ELF-1 (cell line): ENCODE measurements around the gene PUS3.

Source experiments
- DNase-seq: peaks from one replicate; pipeline ENCODE4 v3.0.0-alpha.2; 2016; ENCODE audit warnings: low read depth, low spot score

The PUS3 gene

DNA sequence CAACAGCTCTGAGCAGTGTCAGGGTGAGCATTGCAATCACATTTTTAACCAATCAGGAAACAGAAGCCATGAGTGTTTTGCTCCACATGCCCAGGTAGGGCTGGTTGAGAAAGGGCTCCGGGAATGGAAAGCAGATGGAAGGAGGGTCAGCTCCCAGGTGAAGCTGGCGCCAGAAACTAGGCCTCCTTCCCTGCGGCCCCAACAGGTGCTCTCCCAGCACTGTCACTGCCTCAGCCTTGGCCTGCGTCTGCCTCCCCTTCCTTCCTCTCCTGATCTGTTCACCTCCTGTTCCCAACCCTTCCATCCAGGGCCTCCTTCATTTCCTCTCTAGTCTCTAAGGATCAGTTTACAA, 38.2 kb upstream of the PUS3 start:
- no peak for DNase-seq

DNA sequence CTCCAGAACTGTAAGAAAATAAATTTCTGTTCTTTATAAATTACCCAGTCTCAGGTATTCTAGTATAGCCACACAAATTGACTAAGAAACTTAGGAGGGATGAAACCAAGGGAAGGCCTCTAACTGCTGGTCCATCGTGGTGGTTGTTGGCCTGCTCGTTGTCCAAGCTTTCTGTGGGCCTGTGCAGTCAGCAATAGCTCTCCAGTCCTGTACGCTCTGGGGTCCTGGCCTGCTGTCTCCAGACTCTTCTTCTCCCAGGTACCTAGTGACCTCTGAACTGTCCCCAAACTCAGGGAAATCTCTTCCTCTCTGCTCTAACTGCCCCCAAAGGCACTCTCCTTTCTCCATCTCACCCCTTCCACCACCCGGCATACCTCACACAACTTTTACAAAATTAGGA, 37.1 kb upstream of the PUS3 start:
- DNase-seq = no peak

DNA sequence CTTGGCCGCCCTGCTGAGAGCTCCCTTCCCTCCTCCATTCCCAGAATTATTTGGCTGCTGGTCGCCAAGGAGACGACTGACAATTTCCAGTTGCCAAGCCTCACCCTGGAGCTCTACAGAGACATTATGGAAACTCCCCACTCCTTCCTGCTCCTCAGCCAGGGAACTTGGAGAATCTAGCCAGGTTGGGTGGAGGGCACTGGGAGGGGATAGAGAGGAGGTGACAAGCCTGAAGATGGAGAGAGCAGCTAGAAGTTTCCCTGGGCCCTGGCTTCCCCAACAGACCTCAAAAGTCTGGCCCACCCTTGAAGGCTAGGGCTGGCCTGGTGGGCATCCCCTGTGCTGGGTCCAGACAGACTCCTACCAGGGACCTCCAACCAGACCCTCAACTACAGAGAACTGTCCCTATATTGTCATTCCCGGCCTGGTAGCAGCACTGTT, 36.1 kb upstream of the PUS3 start:
- DNase-seq = peak; percentile 34

DNA sequence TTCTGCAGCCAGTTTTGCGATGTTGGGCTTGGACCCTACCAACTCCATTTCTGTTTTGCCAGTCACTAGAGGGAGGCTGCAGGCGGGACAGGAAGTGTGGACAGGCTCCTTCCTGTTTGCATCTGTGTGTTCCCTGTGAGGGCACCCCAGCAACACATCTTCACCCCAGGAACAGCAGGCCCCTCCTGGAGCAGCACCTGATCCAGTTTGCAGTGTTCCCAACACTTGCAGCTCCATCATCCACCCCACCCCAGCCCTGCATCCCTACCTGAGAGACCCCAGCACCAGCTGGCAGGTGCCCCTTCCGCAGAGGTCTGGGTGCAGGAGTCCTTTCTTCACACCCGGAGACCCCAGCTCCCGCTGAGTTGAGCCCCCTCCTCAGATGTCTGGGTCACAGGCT, 35.4 kb upstream of the PUS3 start:
- no peak for DNase-seq

DNA sequence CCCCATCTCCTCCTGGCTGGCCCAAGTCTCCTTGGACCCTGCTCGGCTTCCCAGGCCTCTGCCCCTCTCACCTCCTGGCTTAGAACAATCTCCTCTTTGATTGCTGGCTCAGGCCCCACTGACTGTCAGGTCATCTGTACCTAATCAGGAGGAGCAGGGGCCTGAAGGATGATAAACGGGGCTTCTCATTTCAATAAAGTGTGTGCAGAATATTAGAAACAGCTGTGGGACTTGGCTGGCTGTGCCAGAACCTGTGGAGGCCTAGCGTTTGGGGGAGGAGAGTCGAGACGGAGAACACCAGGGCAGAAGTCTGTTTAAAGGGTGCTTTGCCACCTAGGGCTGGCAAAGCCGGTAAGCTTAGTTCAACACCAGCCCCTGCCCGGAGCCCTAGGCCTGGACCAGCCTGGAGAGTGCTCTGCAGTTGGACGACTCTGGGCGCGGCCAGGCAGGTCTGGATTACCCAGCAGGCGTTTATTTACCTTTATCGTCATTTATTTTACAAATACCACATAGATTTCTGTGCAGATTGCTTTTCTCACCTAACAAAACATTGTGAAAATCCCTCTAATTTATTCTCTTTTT, 32.7 kb upstream of the PUS3 start:
- DNase-seq = no peak

DNA sequence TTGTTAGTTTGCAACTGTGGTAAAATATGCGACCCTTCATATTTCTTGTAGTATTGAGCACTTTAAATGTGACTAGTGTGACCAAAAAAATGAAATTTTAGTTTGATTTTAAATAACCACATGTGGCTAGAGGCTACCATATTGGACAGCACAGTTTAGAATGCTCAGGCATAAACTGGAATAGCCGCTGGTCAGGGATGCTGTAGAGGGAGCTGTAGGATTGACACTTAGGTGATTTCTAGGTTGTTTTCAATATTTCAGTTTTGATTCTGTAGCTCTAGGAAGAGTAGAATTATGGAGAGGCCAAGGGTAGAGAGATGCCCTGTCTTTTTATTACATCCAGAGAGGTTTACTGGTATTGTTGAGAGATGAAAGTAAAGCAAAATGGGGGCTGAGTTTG, 32.0 kb upstream of the PUS3 start:
- DNase-seq = no peak

DNA sequence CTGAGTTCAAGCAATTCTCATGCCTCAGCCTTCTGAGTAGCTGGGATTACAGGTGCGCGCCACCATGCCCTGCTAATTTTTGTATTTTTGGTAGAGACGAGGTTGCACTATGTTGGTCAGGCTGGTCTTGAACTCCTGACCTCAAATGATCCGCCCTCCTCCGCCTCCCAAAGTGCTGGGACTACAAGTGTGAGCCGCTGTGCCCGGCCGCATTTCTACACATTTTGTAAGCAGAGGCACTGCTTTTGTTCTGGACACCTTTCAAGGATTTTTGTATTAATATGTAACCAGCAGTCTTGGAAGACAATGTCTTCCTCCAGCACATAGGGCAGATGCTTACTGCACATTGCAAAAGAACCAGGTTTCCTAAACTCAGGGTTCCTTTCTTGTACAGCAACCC, 31.5 kb upstream of the PUS3 start:
- DNase-seq = no peak

DNA sequence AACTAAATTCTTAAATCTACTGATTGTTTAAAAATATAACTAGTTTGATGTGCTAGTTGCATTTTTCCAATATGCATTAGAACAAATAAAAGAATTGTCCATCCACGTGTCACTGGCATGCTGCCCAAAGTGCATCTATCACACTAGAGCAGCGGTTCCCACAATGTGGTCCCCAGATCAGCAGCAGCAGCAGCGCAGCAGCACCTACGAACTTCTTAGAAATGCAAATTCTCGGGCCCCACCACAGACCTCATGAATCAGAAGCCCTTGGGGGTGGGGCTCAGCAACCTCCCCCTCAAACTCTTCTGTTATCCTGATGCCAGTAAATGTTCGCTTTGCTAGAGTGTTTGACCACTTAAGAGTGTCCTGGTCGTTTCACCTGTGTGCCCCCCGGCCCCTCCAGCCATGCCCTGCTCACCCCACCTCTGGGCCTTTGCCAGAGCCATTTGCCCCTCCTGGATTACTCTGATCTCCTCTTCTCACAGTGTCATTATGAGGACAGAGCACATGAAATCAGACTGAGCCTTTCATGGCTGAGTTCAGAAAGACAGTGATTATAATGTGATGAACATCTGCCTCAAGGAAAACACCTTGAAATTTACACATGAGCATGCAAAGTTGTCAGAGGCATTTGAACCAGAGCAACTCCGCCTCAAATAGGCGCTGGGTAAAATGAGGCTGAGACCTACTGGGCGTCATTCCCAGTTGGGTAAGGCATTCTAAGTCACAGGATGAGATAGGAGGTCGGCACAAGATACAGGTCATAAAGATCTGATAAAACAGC, 30.2 kb upstream of the PUS3 start:
- no peak for DNase-seq

DNA sequence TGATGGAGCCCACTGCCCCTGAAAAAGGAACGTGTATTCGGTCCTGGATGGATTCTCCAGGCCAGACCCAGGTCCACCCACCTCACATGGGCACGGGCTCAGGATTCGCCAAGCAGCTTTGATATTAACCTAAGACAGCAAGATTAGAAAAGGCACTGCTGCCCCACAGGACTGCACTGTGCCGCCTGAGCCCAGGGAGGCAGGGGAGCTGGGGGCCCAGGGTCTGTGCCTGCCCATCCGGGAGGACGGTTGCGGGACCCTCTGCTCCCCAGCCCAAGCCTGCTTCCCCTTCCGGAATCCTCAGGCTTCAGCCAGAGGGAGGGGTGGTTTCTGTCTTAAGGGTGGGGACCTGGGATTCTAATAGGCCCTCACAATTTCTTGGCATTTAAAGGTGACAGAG, 29.3 kb upstream of the PUS3 start:
- DNase-seq = no peak

DNA sequence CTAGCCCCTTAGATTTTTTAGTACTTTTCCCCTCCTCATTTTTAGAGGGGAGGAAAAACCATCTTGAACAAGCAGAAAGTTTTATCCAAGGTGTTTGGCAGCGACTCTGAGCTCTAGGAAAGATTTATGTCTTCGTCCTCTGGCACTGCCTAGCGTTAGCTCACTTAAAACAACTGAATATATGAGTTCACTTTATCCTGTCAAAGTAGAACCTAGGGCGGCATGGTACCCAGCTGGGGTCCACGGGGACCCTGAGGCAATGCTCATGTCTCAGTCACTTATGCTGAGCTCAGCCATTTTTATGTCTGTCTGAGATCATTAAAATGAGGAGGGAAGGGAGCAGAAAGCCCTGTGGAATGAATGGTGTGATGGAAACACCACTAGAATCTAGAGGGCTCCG, 28.7 kb upstream of the PUS3 start:
- DNase-seq = no peak

DNA sequence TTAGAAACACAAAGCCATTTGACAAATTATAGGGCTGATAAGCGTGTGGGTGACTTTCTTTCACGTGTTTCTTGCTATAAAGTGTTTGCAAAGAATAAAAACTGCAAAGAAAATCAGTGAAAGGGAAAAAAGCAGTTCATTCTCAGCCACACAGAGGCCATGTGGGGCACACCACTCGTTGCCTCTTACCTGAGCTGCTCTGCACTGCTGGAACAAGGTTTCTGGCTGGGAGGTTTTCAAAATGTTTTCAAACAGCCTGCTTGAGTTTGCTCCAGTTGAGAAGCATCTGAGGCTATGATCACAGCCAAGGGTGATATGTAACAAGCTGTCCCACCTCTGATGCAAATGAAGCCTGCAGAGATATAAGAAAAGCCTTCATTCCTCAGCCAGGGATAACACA, 28.1 kb upstream of the PUS3 start:
- DNase-seq = no peak

DNA sequence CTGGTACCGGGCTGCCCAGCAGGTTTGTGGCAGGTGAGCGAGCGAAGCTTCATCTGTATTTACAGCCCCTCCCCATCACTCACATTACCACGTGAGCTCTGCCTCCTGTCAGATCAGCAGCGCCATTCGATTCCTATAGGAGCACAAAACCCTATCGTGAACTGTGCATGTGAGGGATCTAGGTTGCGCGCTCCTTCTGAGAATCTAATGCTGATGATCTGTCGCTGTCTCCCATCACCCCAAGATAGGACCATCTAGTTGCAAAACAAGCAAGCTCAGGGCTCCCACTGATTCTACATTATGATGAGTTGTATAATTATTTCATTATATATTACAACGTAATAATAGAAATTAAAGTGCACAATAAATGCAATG, 27.1 kb upstream of the PUS3 start:
- DNase-seq = no peak

DNA sequence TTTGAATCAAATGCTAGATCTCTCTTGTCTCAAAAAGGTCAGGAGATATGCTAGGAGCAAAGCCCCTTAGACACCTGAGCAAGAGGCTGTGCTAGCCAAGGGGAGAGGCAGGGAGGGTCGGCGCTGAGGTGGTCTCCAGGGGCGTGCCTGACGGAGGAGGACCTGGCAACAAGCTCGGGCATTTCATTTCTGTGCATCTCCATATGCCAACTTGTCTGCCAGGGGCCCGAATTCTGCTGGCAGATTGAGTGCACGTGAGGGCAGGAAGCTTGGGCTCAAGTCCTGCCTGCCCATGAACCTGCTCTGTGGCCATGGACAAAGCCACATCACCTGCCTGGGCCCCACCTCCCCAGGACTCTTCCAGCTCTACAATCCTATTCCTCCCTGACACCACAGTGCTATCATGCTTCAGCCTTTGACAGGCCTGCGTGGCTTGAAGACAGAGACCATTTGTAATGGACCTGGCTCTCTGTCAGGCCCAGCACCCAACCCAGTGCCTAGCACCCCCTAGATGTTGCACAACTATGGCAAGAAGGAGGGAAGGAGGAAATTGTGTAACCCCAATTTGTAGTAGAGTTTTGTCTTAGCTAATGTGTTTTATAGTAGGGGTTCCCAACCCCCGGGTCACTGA, 26.6 kb upstream of the PUS3 start:
- no peak for DNase-seq

DNA sequence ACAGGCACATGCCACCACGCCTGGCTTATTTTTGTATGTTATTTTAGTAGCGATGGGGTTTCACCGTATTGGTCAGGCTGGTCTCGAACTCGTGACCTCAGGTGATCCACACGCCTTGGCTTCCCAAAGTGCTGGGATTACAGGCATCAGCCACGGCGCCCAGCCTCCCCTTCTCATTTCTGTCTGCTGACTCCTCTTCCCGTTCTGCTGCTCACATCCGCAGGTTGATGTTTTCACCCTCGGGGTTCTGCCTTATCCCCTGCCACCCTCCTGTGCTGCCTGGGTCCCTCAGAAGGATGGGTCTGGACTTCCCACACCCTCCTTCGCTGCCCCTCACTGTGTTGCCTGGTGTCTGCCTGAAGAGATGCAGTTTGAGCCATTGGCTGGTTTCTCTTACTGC, 23.7 kb upstream of the PUS3 start:
- DNase-seq = no peak

DNA sequence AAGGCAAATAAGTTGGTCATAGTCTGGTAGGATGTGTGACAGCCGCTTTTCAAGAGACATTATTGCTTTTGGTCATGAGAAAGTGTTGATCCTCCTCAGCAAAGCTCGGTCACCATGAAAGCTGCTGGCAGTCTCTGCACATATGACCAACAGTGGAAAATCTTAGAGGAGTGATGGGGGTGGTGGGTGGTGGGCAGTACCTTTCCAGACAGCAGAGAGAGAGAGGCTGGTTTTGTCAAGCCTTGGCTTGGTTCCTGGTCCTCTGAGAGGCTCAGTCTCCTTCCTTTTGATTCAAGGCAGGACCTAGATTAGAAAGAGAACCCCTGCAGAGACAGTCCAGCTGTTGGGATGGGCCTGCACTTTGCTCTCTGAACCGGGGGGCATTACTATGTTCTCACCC, 22.8 kb upstream of the PUS3 start:
- no peak for DNase-seq

DNA sequence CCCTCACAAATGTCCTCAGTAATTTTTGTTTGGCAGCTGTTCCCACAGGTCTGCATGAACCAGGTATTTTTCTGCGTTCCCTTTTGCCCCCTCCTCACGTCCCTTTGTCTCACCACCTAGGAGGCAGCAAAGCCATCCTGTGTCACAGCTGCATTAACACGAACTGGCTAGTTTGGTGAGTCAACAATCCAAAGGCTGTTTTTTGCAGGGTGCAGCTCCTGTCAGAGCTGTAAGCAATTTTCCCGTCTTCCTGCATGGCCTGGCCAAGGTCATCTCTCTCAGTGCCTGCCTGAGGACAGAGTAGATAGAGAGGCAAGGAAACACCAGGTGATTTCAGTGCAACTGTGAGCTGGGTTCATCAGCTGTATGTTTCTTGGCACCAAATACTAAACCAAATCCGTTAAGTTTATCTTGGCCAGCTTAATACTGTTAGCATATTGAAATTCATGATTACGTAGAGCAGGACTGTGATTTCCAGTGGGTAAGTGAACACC, 22.3 kb upstream of the PUS3 start:
- DNase-seq = no peak

DNA sequence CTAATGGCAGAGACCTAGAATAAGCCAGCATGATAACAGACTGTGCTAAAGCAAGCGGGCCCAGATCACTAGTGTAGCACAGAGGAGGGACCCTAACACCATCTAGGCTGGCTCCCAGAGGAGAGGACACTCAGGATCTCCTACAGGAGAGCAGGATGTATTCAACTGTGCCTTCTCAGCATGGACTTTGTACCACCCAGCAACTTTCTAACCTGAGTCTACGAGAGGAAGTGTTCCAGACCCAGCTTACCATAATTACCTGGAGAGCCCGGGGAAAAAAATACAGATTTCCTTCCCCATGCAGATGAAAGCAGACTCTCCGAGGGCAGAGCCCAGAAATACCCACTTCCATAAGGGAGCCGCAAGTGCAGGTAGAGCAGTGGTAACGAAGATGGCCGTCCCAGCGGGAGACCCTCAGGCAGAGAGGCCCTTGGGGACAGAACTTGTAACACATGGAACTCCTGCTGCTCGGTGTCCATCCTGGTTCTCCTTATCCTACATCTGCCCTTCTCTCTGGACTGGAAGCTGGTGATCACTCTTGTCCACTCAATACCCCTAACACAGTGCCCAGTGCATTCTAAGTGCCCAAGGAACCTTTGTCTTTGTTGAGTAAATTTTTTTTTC, 21.5 kb upstream of the PUS3 start:
- no peak for DNase-seq

DNA sequence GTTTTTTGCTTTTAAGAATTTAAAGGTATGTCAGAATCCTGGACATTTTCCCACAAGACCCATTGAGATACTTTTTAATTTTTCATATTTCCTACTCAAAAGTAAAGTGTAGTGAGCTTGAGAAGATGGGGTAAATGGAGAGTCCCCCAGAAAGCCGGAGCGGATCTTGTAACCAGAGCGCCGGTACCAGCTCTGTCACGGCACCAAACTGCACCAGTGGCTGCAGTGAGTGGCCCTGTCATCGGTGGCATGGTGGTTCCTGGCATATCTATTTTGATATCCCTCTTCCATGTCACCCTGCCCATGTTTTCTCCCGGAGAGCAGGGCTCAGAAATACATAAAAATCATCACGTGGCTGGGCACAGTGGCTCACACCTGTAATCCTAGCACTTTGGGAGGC, 20.6 kb upstream of the PUS3 start:
- DNase-seq = no peak

DNA sequence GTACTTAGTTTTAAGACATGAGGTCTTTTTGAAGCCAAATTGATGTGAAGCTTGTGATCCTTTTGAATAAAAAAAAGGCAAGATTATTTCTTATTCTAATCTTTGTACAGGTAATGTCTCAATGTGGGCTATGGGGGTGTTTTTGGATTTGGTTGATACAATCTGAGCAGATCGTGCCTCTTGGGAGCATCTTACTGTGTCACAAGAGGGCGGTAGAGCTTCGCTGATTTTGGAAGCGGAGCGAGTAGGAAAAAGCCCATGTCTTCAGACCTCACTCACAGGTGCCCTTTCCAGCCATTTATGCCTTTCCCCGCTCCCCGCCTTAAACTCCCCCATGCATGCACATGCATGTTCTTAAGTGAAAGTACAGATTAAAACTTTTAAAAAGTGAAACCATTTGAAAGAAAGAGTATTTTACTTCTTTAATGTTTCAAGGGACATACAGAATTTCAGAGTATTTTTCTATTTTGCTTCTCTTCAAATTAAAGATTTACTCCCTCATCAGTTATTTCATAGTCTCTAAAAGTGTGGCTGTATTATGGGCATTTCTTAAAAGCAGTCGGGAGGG, 20.1 kb upstream of the PUS3 start:
- DNase-seq = peak; percentile 72

DNA sequence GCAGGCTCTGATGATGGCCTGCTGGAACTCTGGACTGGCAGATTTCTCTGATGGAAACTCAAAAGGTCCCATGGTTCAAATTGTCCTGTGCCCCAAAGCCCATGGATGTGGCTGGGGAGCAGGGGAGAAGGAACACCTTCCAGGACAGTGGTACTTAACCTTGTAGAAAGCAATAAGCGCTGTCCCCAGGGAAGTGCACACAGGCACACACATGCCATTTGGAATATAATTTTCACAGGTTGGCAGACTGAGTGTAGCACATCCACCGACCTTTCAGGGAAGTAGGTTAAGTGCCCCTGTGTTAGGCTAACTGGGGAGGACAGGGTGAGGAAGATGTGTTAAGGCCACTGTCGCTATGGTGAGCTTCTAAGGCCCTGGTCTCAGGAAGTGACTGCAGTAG, 19.1 kb upstream of the PUS3 start:
- DNase-seq = no peak

DNA sequence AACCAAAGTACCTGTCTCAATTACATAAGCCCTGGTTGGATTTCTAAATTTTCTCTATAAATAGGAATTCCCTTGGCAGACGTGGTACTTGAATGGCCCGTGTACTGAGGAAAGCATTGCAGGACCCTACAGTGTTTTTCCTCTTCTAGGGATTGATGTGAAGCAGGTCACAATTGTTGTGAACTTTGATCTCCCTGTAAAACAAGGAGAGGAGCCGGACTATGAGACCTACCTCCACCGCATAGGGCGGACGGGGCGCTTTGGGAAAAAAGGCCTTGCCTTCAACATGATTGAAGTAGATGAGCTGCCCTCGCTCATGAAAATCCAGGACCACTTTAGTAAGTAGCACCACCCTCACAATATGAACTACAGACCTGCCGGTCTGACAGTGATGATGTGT, 18.0 kb upstream of the PUS3 start:
- no peak for DNase-seq

DNA sequence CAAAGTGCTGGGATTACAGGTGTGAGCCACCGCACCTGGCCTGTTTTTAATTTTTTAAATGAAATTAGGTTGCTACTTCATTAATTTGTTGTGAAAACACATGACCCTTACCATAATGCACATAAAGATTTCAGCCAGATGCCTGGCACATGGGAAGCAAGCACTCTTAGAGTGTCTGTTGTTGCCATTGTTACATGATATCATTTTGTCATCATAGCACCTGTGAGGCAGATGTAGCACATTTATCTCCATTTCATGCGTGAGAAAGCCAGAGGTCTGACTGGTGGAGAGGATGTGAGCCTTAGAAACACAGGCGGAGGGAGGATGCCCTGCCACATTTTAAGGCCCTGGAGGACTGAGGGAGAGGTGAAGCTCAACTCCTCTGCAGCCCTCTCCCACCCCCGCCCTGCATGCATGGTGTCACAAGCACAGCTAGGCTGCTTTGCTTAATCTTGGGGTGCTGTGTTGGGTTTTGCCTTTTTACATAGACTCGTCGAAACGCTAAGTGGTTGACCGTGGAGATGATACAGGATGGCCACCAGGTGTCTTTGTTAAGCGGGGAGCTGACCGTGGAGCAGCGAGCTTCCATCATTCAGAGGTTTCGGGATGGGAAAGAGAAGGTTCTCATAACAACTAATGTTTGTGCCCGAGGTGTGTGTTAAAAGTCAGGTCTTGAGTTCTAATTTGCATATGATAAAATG, 15.3 kb upstream of the PUS3 start:
- DNase-seq = no peak
